C1 segment of cervical spinal cord (tissue), 14 donors: ENCODE results near the gene IL1B.

ENCODE experiments used
- DNase-seq, 14 donors: peaks; one replicate each; lab custom pipeline; 2025; lab: John Stamatoyannopoulos, UW

IL1B gene

GRCh38 chr2:112783187-112783714 is 53.3 kb downstream of the IL1B start:
- DNase-seq, result no peak

DNA sequence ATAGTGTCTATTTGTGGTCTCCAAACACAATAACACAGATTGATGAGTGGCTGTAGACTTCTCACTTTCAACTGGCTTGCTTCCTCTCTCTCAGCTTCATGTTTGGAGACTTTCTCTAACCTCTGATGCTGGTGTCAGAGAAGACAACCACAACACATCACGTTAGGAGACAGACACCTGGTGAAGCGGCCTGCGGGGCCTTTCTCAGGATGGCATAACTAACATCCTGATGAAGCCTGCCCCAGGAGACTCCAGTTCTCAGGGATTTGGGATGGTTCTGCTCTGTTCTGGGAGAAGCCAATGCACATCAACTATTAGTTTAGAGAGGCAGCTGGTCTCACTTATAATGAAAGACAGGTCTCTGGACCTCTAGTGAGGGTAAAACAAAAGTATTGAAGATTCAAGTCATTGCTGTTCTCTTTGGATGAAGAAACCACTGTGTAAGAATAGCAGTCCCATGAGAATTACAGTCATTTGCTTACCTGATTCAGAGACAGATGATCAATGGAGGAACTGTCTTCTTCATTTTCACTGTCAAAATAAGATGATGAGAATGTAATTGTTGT is 54.3 kb downstream of the IL1B start:
- no peak for DNase-seq
